Neural crest cell (in vitro differentiated cells): ENCODE data around the gene REEP6. TPM values are rescaled to one million over a fixed set of nuclear protein-coding genes. Genes with fewer than 3 reads are reported as not detected.
A peak's percentile ranks its signal among the peaks of the same experiment; 100 is the strongest.

Source experiments
- DNase-seq: peaks from one replicate; pipeline ENCODE4 v3.0.0; 2021; ENCODE audit warnings: low read depth, mixed read lengths, low spot score
- H3K27ac Mint-ChIP-seq: one replicate; pipeline ENCODE4 v1.8.0; 2021; ENCODE audit warnings: mild to moderate bottlenecking, mixed read lengths; ENCODE audit not compliant: unreplicated experiment
- H3K27me3 Mint-ChIP-seq: 2 replicates; pipeline ENCODE4 v1.8.0; 2021; ENCODE audit warnings: low read depth, mild to moderate bottlenecking, mixed read lengths
- H3K36me3 Mint-ChIP-seq: 2 replicates; pipeline ENCODE4 v1.8.0; 2021; ENCODE audit warnings: low read depth, mild to moderate bottlenecking, mixed read lengths
- H3K4me1 Mint-ChIP-seq: 2 replicates; pipeline ENCODE4 v1.8.0; 2021; ENCODE audit warnings: mixed read lengths
- H3K4me3 Mint-ChIP-seq: one replicate; pipeline ENCODE4 v1.8.0; 2021; ENCODE audit warnings: mild to moderate bottlenecking, mixed read lengths
- H3K9me3 Mint-ChIP-seq: 2 replicates; pipeline ENCODE4 v1.8.0; 2021; ENCODE audit warnings: mixed read lengths
- CTCF ChIP-seq: fragments of 200-600 bp; sonication (generic); conservative IDR thresholded peaks from 2 replicates; pipeline ENCODE4 v1.5.0; 2021; ENCODE audit warnings: antibody characterized with exemption, mild to moderate bottlenecking
- total RNA-seq: library from RNA; stranded (reverse); gene quantifications from 2 replicates; pipeline ENCODE4 v1.2.1, GENCODE V29; 2021

The REEP6 gene
- total RNA-seq, 1 donor from 2014 or later: 8.2 TPM

- peaks cover 8% of the 10 kb centered on the region for H3K4me1 Mint-ChIP-seq
- TF ChIP-seq CTCF: no peak
- peak overlapping the region; percentile 79 for H3K4me3 Mint-ChIP-seq
- H3K9me3 Mint-ChIP-seq: no peaks in the 10 kb centered on the region
- DNase-seq: no peak
- peaks cover 46% of the 10 kb centered on the region for H3K27me3 Mint-ChIP-seq
- H3K36me3 Mint-ChIP-seq: no peaks in the 10 kb centered on the region
- no peak overlapping the region for H3K27ac Mint-ChIP-seq
Observed at GRCh38 chr19:1472231-1473084, 18.5 kb upstream of the REEP6 start.

GRCh38 chr19:1473085-1473851 lies 17.7 kb upstream of the REEP6 start:
- peaks cover 9% of the 10 kb centered on the region for H3K4me1 Mint-ChIP-seq
- H3K36me3 Mint-ChIP-seq: no peaks in the 10 kb centered on the region
- no peaks in the 10 kb centered on the region for H3K9me3 Mint-ChIP-seq
- H3K27me3 Mint-ChIP-seq: peaks cover 44% of the 10 kb centered on the region
- H3K4me3 Mint-ChIP-seq: peak overlapping the region; percentile 79
- DNase-seq: no peak
- no peak for TF ChIP-seq CTCF
- H3K27ac Mint-ChIP-seq: no peak overlapping the region

- Mint-ChIP-seq H3K27me3 (peaks cover 39% of the 10 kb centered on the region), H3K4me1 (peaks cover 13% of the 10 kb centered on the region), H3K9me3 (no peaks in the 10 kb centered on the region), H3K4me3 (peak overlapping the region; percentile 64), H3K27ac (no peak overlapping the region), H3K36me3 (no peaks in the 10 kb centered on the region)
- no peak for DNase-seq
- TF ChIP-seq CTCF: no peak
Observed at GRCh38 chr19:1474011-1474764, 16.8 kb upstream of the REEP6 start.

GRCh38 chr19:1474765-1475351 lies 16.1 kb upstream of the REEP6 start:
- H3K4me1 Mint-ChIP-seq: peaks cover 15% of the 10 kb centered on the region
- H3K9me3 Mint-ChIP-seq: no peaks in the 10 kb centered on the region
- no peak for TF ChIP-seq CTCF
- peak overlapping the region; percentile 64 for H3K4me3 Mint-ChIP-seq
- peaks cover 39% of the 10 kb centered on the region for H3K27me3 Mint-ChIP-seq
- H3K36me3 Mint-ChIP-seq: no peaks in the 10 kb centered on the region
- no peak for DNase-seq
- no peak overlapping the region for H3K27ac Mint-ChIP-seq
